Endothelial cell of umbilical vein (primary cell): Measurements from ENCODE around the gene LSG1. TPM values are rescaled to one million over a fixed set of nuclear protein-coding genes. Genes with fewer than 3 reads are reported as not detected.

Source experiments
- Bru-seq: library from RNA; stranded (reverse); fragments of 400-500 nt; gene quantifications from one replicate; lab custom pipeline; 2021; lab: Mats Ljungman, UMichigan
- BruChase-seq, 2 experiments: library from RNA; stranded (reverse); fragments of 400-500 nt; gene quantifications; one replicate each; lab custom pipeline; 2021; lab: Mats Ljungman, UMichigan
- BruUV-seq: library from RNA; stranded (reverse); fragments of 400-500 nt; replicated peaks from 2 replicates; lab custom pipeline; 2021; lab: Mats Ljungman, UMichigan
- CTCF ChIA-PET: fragments of 300-600, 350-600 bp; sonication (Branson Sonifier 250); formaldehyde crosslinking; loops from one replicate; lab custom pipeline; 2021; ENCODE audit warnings: antibody characterized with exemption, inconsistent platforms; lab: Charles Lee
- POLR2A ChIA-PET: fragments of 300-600, 350-600 bp; sonication (Branson Sonifier 250); formaldehyde crosslinking; loops from one replicate; lab custom pipeline; 2021; ENCODE audit warnings: antibody characterized with exemption, inconsistent platforms; lab: Charles Lee
- DNase-seq: peaks from one replicate; pipeline ENCODE4 v3.0.0-alpha.2; 2011; ENCODE audit warnings: low read depth, low spot score
- FAIRE-seq: peaks from 2 replicates; lab custom pipeline; 2011; peaks lifted over from hg19 to GRCh38; lab: Jason Lieb, UNC
- H2AFZ ChIP-seq: 2 replicates; pipeline ENCODE4 v1.6.0; 2012; ENCODE audit warnings: low read depth, low read length, control low read depth, inconsistent platforms
- H3K27ac ChIP-seq: 2 replicates; pipeline ENCODE4 v1.5.1; 2011; ENCODE audit warnings: low read depth, mild to moderate bottlenecking, control low read depth, low read length, moderate library complexity; ENCODE audit not compliant: insufficient read depth
- H3K27me3 ChIP-seq, 2 experiments: 2 replicates each; pipeline versions ENCODE4 v1.6.0 to v1.6.1; 2011; ENCODE audit warnings: low read length in 2 of 2, mixed read lengths in 1 of 2; ENCODE audit not compliant: control insufficient read depth in 2 of 2, insufficient read depth in 2 of 2
- H3K36me3 ChIP-seq, 2 experiments: 2 replicates in 1 of 2; 3 replicates in 1 of 2; pipeline ENCODE4 v1.5.1; 2011; ENCODE audit warnings: low read length in 2 of 2, mild to moderate bottlenecking in 1 of 2, moderate library complexity in 1 of 2; ENCODE audit not compliant: control insufficient read depth in 2 of 2, insufficient read depth in 2 of 2; ENCODE audit errors: extremely low read depth in 1 of 2
- H3K4me1 ChIP-seq: 3 replicates; pipeline ENCODE4 v1.5.1; 2011; ENCODE audit warnings: mild to moderate bottlenecking, low read length; ENCODE audit not compliant: control insufficient read depth, insufficient read depth; ENCODE audit errors: extremely low read depth
- H3K4me2 ChIP-seq: 2 replicates; pipeline ENCODE4 v1.6.1; 2011; ENCODE audit warnings: low read length, control low read depth, mixed read lengths; ENCODE audit not compliant: insufficient read depth
- H3K4me3 ChIP-seq, 3 experiments: fragments of 200-600 bp in 1 of 3; sonication (generic), shearing (Covaris generic) in 1 of 3; replicated peaks in 1 of 3; 2 replicates each; pipeline ENCODE4 v1.5.1; 2011 to 2016; ENCODE audit warnings: control low read depth in 3 of 3, low read length in 3 of 3, mild to moderate bottlenecking in 2 of 3, inconsistent platforms in 1 of 3, low read depth in 1 of 3, moderate library complexity in 1 of 3; ENCODE audit not compliant: insufficient read depth in 1 of 3
- H3K79me2 ChIP-seq: 2 replicates; pipeline ENCODE4 v1.6.0; 2012; ENCODE audit warnings: low read length, inconsistent platforms; ENCODE audit not compliant: control insufficient read depth, insufficient read depth
- H3K9ac ChIP-seq: replicated peaks from 2 replicates; pipeline ENCODE3; 2011; ENCODE audit warnings: low read length, control low read depth; ENCODE audit not compliant: insufficient read depth; ENCODE audit errors: extremely low read depth
- H3K9me1 ChIP-seq: replicated peaks from 3 replicates; pipeline ENCODE4 v1.6.0; 2011; ENCODE audit warnings: mild to moderate bottlenecking, low read length; ENCODE audit not compliant: control insufficient read depth, insufficient read depth; ENCODE audit errors: extremely low read depth
- H3K9me3 ChIP-seq: replicated peaks from 2 replicates; pipeline ENCODE4 v1.5.1; 2012; ENCODE audit warnings: low read length, inconsistent platforms; ENCODE audit not compliant: control insufficient read depth, insufficient read depth
- H4K20me1 ChIP-seq: replicated peaks from 2 replicates; pipeline ENCODE3; 2011; ENCODE audit warnings: mild to moderate bottlenecking, low read length; ENCODE audit not compliant: control insufficient read depth, insufficient read depth; ENCODE audit errors: extremely low read depth
- CTCF ChIP-seq, 2 donors: IDR thresholded peaks; 1 replicate in 1 of 2; 2 replicates in 1 of 2; pipeline ENCODE4 v1.5.1; 2011; ENCODE audit warnings: low read length in 2 of 2, mild to moderate bottlenecking in 2 of 2, moderate library complexity in 2 of 2, control low read depth in 1 of 2, inconsistent platforms in 1 of 2, low read depth in 1 of 2; ENCODE audit not compliant: insufficient read depth in 1 of 2; ENCODE audit errors: extremely low read depth in 1 of 2
- GATA2 ChIP-seq: IDR thresholded peaks from 2 replicates; pipeline ENCODE4 v1.7.0; 2011; ENCODE audit warnings: low read depth, mild to moderate bottlenecking, moderate library complexity, mixed read lengths, low read length; ENCODE audit not compliant: insufficient read length, insufficient read depth
- JUN ChIP-seq: IDR thresholded peaks from 2 replicates; pipeline ENCODE4 v1.6.1; 2011; ENCODE audit warnings: borderline replicate concordance, low read depth; ENCODE audit not compliant: insufficient read length, insufficient read depth
- MAX ChIP-seq: IDR thresholded peaks from 2 replicates; pipeline ENCODE4 v1.6.1; 2011; ENCODE audit not compliant: insufficient read depth, insufficient read length
- MYC ChIP-seq: IDR thresholded peaks from one replicate; pipeline ENCODE4 v1.6.1; 2011; ENCODE audit warnings: mild to moderate bottlenecking, low read depth, low read length
- POLR2A ChIP-seq: IDR thresholded peaks from 2 replicates; pipeline ENCODE4 v1.6.1; 2012; ENCODE audit warnings: low read depth, mild to moderate bottlenecking, control low read depth, low read length
- POLR2AphosphoS5 ChIP-seq: IDR thresholded peaks from 2 replicates; pipeline ENCODE4 v1.6.1; 2012; ENCODE audit warnings: low read depth, mild to moderate bottlenecking, control low read depth, low read length, moderate library complexity; ENCODE audit not compliant: insufficient read depth
- dilution Hi-C: fragments of 300-500 bp; cut with MboI; formaldehyde crosslinking; loops from one replicate; pipeline ENCODE4 v1.15.0; 2019; ENCODE audit warnings: low sequenced_read_pairs; ENCODE audit not compliant: extremely low pct_ligation_motif_present
- intact Hi-C: fragments of 100-400 bp; cut with micrococcal nuclease; formaldehyde crosslinking; loops from one replicate; pipeline ENCODE4 v1.10.0; 2022
- long read RNA-seq: library from polyadenylated mRNA; stranded (forward); transcript quantifications from one replicate; pipeline ENCODE4 v2.0.0, GENCODE V29; 2021
- polyA minus RNA-seq, 3 experiments: library from RNA; depleted of rRNA, polyadenylated mRNA; stranded (reverse); fragments of >200 nt; gene quantifications; 1 replicate in 1 of 3; 2 replicates in 2 of 3; pipeline ENCODE4 v1.2.3, GENCODE V29; 2011
- polyA plus RNA-seq, 4 experiments: library from polyadenylated mRNA; depleted of rRNA in 3 of 4; stranded (reverse) in 3 of 4; unstranded in 1 of 4; fragments of >200 nt; gene quantifications; 2 replicates each; pipeline versions ENCODE4 v1.2.1 to v1.2.3, GENCODE V29; 2011 to 2012; ENCODE audit warnings: missing spikeins in 1 of 4
- total RNA-seq: library from RNA; stranded (reverse); gene quantifications from 2 replicates; pipeline ENCODE4 v1.2.3, GENCODE V29; 2021

Gene LSG1
- total RNA-seq (48.3 and 52.7 TPM in 2 replicates), polyA plus RNA-seq (47.1 and 50.0 TPM in 2 replicates), polyA minus RNA-seq (86.6 and 130 TPM in 2 replicates), Bru-seq, nascent RNA (percentile 87 among the genes with signal in this experiment), BruChase-seq, experiment 1, labeled RNA remaining after a 6-hour chase (percentile 89 among the genes with signal in this experiment), BruChase-seq, experiment 2, labeled RNA remaining after a 2-hour chase (percentile 91 among the genes with signal in this experiment)
- 35.2 and 39.4 TPM in 2 replicates for polyA plus RNA-seq (2011; cell fraction: cytosol; rRNA removed)
- polyA plus RNA-seq (2011; cell fraction: nucleus; rRNA removed) = 263 and 312 TPM in 2 replicates
- 29.2 and 52.6 TPM in 2 replicates for polyA plus RNA-seq (2012)
- polyA minus RNA-seq (2011; cell fraction: cytosol; rRNA and poly(A)+ RNA removed) = 33.1 TPM
- 95.1 and 134 TPM in 2 replicates for polyA minus RNA-seq (2011; cell fraction: nucleus; rRNA and poly(A)+ RNA removed)
- long read RNA-seq, transcript LSG1-201 (14 exons, 3,572 nt) = major isoform, 97 of 125 reads
- long read RNA-seq, partial matches to known transcripts = 3 of 125 reads
- long read RNA-seq, other reads (novel, unspliced or antisense) = 25 of 125 reads

- peak; percentile 89 for FAIRE-seq
- H4K20me1 ChIP-seq = no peaks in the 10 kb centered on the region
- BruUV-seq = no TSS peak
- CTCF ChIA-PET = interaction anchor here (0.7 to 5.0 kb wide), 41 partner anchors 11 to 850 kb away, joined by 3 to 71 read pairs (median 4); partner anchors contain the start of genes FAM43A, TMEM44 and XXYLT1
- TF ChIP-seq MAX = peak; percentile 67
- no peak for TF ChIP-seq MYC
- no peak for TF ChIP-seq GATA2
- TF ChIP-seq CTCF (IDR thresholded peaks at IDR 0.05; ENCODE audit: extremely low read depth in 1 of 2, insufficient read depth in 1 of 2, low read depth in 1 of 2, low read length in 2 of 2) = no peak
- peak; percentile 80 for TF ChIP-seq POLR2A
- TF ChIP-seq JUN = no peak
- TF ChIP-seq POLR2AphosphoS5 = peak; percentile 59
- H3K9ac ChIP-seq = peak within 1 kb of the TSS; percentile 95
- peak within 1 kb of the TSS; percentile 61 to 97 (median 64) for H3K4me3 ChIP-seq
- H3K4me1 ChIP-seq = peaks cover 15% of the 10 kb centered on the region
- peak within 1 kb of the TSS; percentile 49 for H2AFZ ChIP-seq
- POLR2A ChIA-PET = interaction anchor here (0.5 to 2.6 kb wide), 10 partner anchors 10 to 599 kb away, joined by 3 to 18 read pairs (median 6); partner anchors contain the start of genes FAM43A, TMEM44 and XXYLT1
- peaks cover 3 to 4% of the 10 kb centered on the region in 2 experiments for H3K36me3 ChIP-seq
- peaks cover 0 to 2% of the 10 kb centered on the region in 2 experiments for H3K27me3 ChIP-seq
- H3K4me2 ChIP-seq = peak within 1 kb of the TSS; percentile 99
- peak within 1 kb of the TSS; percentile 93 for H3K27ac ChIP-seq
- no peaks in the 10 kb centered on the region for H3K9me3 ChIP-seq
- H3K9me1 ChIP-seq = no peaks in the 10 kb centered on the region
- DNase-seq = peak; percentile 96
- H3K79me2 ChIP-seq = peaks cover 42% of the 10 kb centered on the region
- intact Hi-C loops = loop anchor here (1.0 to 5.0 kb wide), 6 partner anchors 32 to 770 kb away; partner anchors contain the start of genes ACAP2 and TMEM44
- dilution Hi-C loops = no loop called here
Observed at GRCh38 chr3:194671900-194672808, at the start of gene LSG1. Gene LSG1 (minus strand): TSS chr3:194672191. CDS start chr3:194672162, 29 bp downstream.
